CD4-positive, alpha-beta T cell treated with Interleukin-4 for 4 hours (primary cell): Measurements from ENCODE around the gene ETS1.
"Not testable (repeated sequence)": the region's sequence is repeated elsewhere in the genome, so short reads cannot be mapped to it uniquely, and the experiment has no call there.

Source experiments
- DNase-seq: peaks from one replicate; pipeline ENCODE4 v3.0.0-alpha.2; 2020

Gene ETS1

GRCh38 chr11:128455766-128456165, 131.6 kb downstream of the ETS1 start:
- no peak for DNase-seq

- DNase-seq = no peak
These were observed 133.7 kb downstream of the ETS1 start for GRCh38 chr11:128453444-128454336.

- no peak for DNase-seq
These were observed 135.5 kb downstream of the ETS1 start for GRCh38 chr11:128451652-128452470.

GRCh38 chr11:128450882-128451651, 136.3 kb downstream of the ETS1 start:
- DNase-seq = no peak

GRCh38 chr11:128450425-128450824, 136.9 kb downstream of the ETS1 start:
- DNase-seq = not testable (repeated sequence)

- DNase-seq = no peak
These were observed 138.2 kb downstream of the ETS1 start for GRCh38 chr11:128448981-128449713.

GRCh38 chr11:128448200-128448886, 139.0 kb downstream of the ETS1 start:
- no peak for DNase-seq

GRCh38 chr11:128447233-128447632, 140.1 kb downstream of the ETS1 start:
- DNase-seq = no peak

GRCh38 chr11:128445921-128446320, 141.4 kb downstream of the ETS1 start:
- DNase-seq = not testable (repeated sequence)

- DNase-seq = no peak
These were observed 150.2 kb downstream of the ETS1 start for GRCh38 chr11:128437136-128437535.

- no peak for DNase-seq
These were observed 152.5 kb downstream of the ETS1 start for GRCh38 chr11:128434818-128435217.

- no peak for DNase-seq
These were observed 152.9 kb downstream of the ETS1 start for GRCh38 chr11:128434411-128434810.

- DNase-seq = no peak
These were observed 154.4 kb downstream of the ETS1 start for GRCh38 chr11:128432926-128433325.

- no peak for DNase-seq
These were observed 155.4 kb downstream of the ETS1 start for GRCh38 chr11:128431931-128432330.

GRCh38 chr11:128428935-128429334, 158.4 kb downstream of the ETS1 start:
- DNase-seq = no peak

- DNase-seq = no peak
These were observed 162.5 kb downstream of the ETS1 start for GRCh38 chr11:128424851-128425285.

GRCh38 chr11:128424271-128424711, 163.1 kb downstream of the ETS1 start:
- no peak for DNase-seq

GRCh38 chr11:128422576-128423370, 164.6 kb downstream of the ETS1 start:
- DNase-seq = peak; percentile 96

GRCh38 chr11:128421577-128422330, 165.6 kb downstream of the ETS1 start:
- DNase-seq = no peak

- no peak for DNase-seq
These were observed 166.4 kb downstream of the ETS1 start for GRCh38 chr11:128420951-128421350.
